IMR-90 (cell line): ENCODE results near the gene WASL. TPM values are rescaled to one million over a fixed set of nuclear protein-coding genes. Genes with fewer than 3 reads are reported as not detected.

Experiments
- ATAC-seq: fragments of 200-7000 bp; cut with Tn5 transposase; 2 replicates; pipeline ENCODE4 v1.9.1; 2020; ENCODE audit warnings: low read depth, mild to moderate bottlenecking, moderate library complexity
- BruUV-seq: library from RNA; stranded (reverse); fragments of 400-500 nt; replicated peaks from 2 replicates; lab custom pipeline; 2021; lab: Mats Ljungman, UMichigan
- CTCF ChIA-PET: fragments of 300-600 bp; formaldehyde crosslinking; extraction: SDS; loops from one replicate; lab custom pipeline; 2021; ENCODE audit warnings: antibody characterized with exemption; lab: Yijun Ruan, JAX
- POLR2A ChIA-PET: fragments of 300-600 bp; sonication (Branson Sonifier 250); formaldehyde crosslinking; loops from one replicate; lab custom pipeline; 2022; ENCODE audit warnings: antibody characterized with exemption; ENCODE audit not compliant: unreplicated experiment; lab: Charles Lee
- DNase-seq: peaks from one replicate; pipeline ENCODE4 v3.0.0; 2013
- H2AFZ ChIP-seq: replicated peaks from 2 replicates; pipeline ENCODE3; 2013; ENCODE audit warnings: low read length, mild to moderate bottlenecking; ENCODE audit not compliant: poor library complexity
- H2AK5ac ChIP-seq: 2 replicates; pipeline ENCODE4 v1.6.1; 2013; ENCODE audit warnings: low read depth, low read length, inconsistent platforms
- H2AK9ac ChIP-seq: replicated peaks from 2 replicates; pipeline ENCODE3; 2013; ENCODE audit warnings: mild to moderate bottlenecking, low read depth, low read length, moderate library complexity; ENCODE audit not compliant: poor library complexity
- H2BK120ac ChIP-seq: 2 replicates; pipeline ENCODE4 v1.6.1; 2013; ENCODE audit warnings: low read depth, low read length, inconsistent platforms
- H2BK15ac ChIP-seq: 3 replicates; pipeline ENCODE4 v1.6.1; 2013; ENCODE audit warnings: low read depth, low read length, inconsistent platforms
- H2BK20ac ChIP-seq: 2 replicates; pipeline ENCODE4 v1.6.1; 2013; ENCODE audit warnings: low read depth, mild to moderate bottlenecking, inconsistent platforms, low read length, moderate library complexity
- H2BK5ac ChIP-seq: 2 replicates; pipeline ENCODE4 v1.6.1; 2013; ENCODE audit warnings: mild to moderate bottlenecking, low read depth, low read length, inconsistent platforms; ENCODE audit not compliant: poor library complexity, severe bottlenecking
- H3K14ac ChIP-seq: replicated peaks from 2 replicates; pipeline ENCODE4 v1.6.1; 2013; ENCODE audit warnings: low read depth, low read length, inconsistent platforms
- H3K18ac ChIP-seq: 2 replicates; pipeline ENCODE4 v1.6.1; 2013; ENCODE audit warnings: low read depth, low read length, control low read depth
- H3K23ac ChIP-seq: 2 replicates; pipeline ENCODE4 v1.6.1; 2013; ENCODE audit warnings: low read depth, low read length, inconsistent platforms
- H3K27ac ChIP-seq: 2 replicates; pipeline ENCODE4 v1.5.1; 2013; ENCODE audit warnings: mild to moderate bottlenecking, control low read depth, low read length; ENCODE audit not compliant: insufficient read depth
- H3K27me3 ChIP-seq: 2 replicates; pipeline ENCODE4 v1.6.1; 2013; ENCODE audit warnings: low read length; ENCODE audit not compliant: control insufficient read depth, insufficient read depth
- H3K36me3 ChIP-seq: 2 replicates; pipeline ENCODE4 v1.6.1; 2013; ENCODE audit warnings: low read length, mixed read lengths; ENCODE audit not compliant: control insufficient read depth, insufficient read depth
- H3K4ac ChIP-seq: 2 replicates; pipeline ENCODE4 v1.6.1; 2013; ENCODE audit warnings: low read depth, low read length, inconsistent platforms
- H3K4me1 ChIP-seq: 2 replicates; pipeline ENCODE4 v1.6.1; 2013; ENCODE audit warnings: low read length, mixed read lengths; ENCODE audit not compliant: control insufficient read depth, insufficient read depth
- H3K4me2 ChIP-seq: 2 replicates; pipeline ENCODE4 v1.6.1; 2013; ENCODE audit warnings: low read depth, mild to moderate bottlenecking, control low read depth, low read length, moderate library complexity
- H3K4me3 ChIP-seq: 2 replicates; pipeline ENCODE4 v1.5.1; 2013; ENCODE audit warnings: low read depth, mild to moderate bottlenecking, control low read depth, low read length, moderate library complexity; ENCODE audit not compliant: insufficient read depth
- H3K56ac ChIP-seq: 2 replicates; pipeline ENCODE4 v1.6.1; 2013; ENCODE audit warnings: low read length, inconsistent platforms; ENCODE audit not compliant: insufficient read depth; ENCODE audit errors: extremely low read depth
- H3K79me1 ChIP-seq, 2 experiments: 2 replicates each; pipeline ENCODE4 v1.6.1; 2013; ENCODE audit warnings: low read length in 2 of 2, inconsistent platforms in 1 of 2, low read depth in 1 of 2
- H3K9ac ChIP-seq: 2 replicates; pipeline ENCODE4 v1.6.1; 2013; ENCODE audit warnings: low read depth, low read length, control low read depth
- H3K9me1 ChIP-seq: 2 replicates; pipeline ENCODE4 v1.6.1; 2013; ENCODE audit warnings: low read length, inconsistent platforms; ENCODE audit not compliant: insufficient read depth
- H3K9me3 ChIP-seq: 2 replicates; pipeline ENCODE4 v1.6.1; 2013; ENCODE audit warnings: low read length; ENCODE audit not compliant: control insufficient read depth, insufficient read depth
- H4K20me1 ChIP-seq: 2 replicates; pipeline ENCODE4 v1.6.1; 2013; ENCODE audit warnings: low read length, inconsistent platforms; ENCODE audit not compliant: insufficient read depth
- H4K5ac ChIP-seq: 2 replicates; pipeline ENCODE4 v1.6.1; 2013; ENCODE audit warnings: mild to moderate bottlenecking, low read depth, low read length, control low read depth
- H4K8ac ChIP-seq, 2 experiments: 2 replicates each; pipeline ENCODE4 v1.6.1; 2013; ENCODE audit warnings: low read depth in 2 of 2, low read length in 2 of 2, control low read depth in 1 of 2, inconsistent platforms in 1 of 2
- H4K91ac ChIP-seq: 2 replicates; pipeline ENCODE4 v1.6.1; 2013; ENCODE audit warnings: low read depth, low read length, inconsistent platforms; ENCODE audit not compliant: insufficient read depth
- CEBPB ChIP-seq: IDR thresholded peaks from 2 replicates; pipeline ENCODE4 v1.6.1; 2012; ENCODE audit warnings: low read depth, low read length, improper control_type of control experiment
- MAFK ChIP-seq: IDR thresholded peaks from 2 replicates; pipeline ENCODE4 v1.6.1; 2012; ENCODE audit warnings: low read depth, low read length, improper control_type of control experiment
- WGBS, 2 experiments: methylation state at CpG; one replicate each; pipeline versions ENCODE4 v1.1.5 to v1.1.7; 2013; ENCODE audit warnings: missing lambda C conversion rate in 2 of 2; ENCODE audit not compliant: insufficient read length in 1 of 2; ENCODE audit errors: extremely low coverage in 2 of 2; 5-methylcytosine and 5-hydroxymethylcytosine counted together
- dilution Hi-C: fragments of 300-500 bp; cut with HindIII; formaldehyde crosslinking; loops from one replicate; pipeline ENCODE4 v1.14.3; 2018; ENCODE audit warnings: low sequenced_read_pairs; ENCODE audit not compliant: unreplicated experiment
- in situ Hi-C: fragments of 300-500 bp; cut with MboI; formaldehyde crosslinking; loops from 3 replicates; pipeline ENCODE4 v1.14.3; 2019; ENCODE audit warnings: low sequenced_read_pairs, inconsistent platforms, mixed read lengths
- intact Hi-C: fragments of 100-400 bp; cut with micrococcal nuclease; formaldehyde crosslinking; loops from 2 replicates; pipeline ENCODE4 v1.10.0; 2022
- polyA plus RNA-seq, 3 experiments: library from polyadenylated mRNA; depleted of rRNA; stranded (reverse); fragments of >200 nt; gene quantifications; 2 replicates each; pipeline ENCODE4 v1.2.3, GENCODE V29; 2012; ENCODE audit warnings: low replicate concordance in 1 of 3
- total RNA-seq: library from RNA; depleted of rRNA; stranded (reverse); fragments of >200 nt; gene quantifications from 2 replicates; pipeline ENCODE4 v1.2.3, GENCODE V29; 2012

The WASL gene
- total and polyA plus RNA-seq, 2 of the 4 experiments (the other 2 are of a cell fraction): 2.3 to 7.9 TPM

DNA sequence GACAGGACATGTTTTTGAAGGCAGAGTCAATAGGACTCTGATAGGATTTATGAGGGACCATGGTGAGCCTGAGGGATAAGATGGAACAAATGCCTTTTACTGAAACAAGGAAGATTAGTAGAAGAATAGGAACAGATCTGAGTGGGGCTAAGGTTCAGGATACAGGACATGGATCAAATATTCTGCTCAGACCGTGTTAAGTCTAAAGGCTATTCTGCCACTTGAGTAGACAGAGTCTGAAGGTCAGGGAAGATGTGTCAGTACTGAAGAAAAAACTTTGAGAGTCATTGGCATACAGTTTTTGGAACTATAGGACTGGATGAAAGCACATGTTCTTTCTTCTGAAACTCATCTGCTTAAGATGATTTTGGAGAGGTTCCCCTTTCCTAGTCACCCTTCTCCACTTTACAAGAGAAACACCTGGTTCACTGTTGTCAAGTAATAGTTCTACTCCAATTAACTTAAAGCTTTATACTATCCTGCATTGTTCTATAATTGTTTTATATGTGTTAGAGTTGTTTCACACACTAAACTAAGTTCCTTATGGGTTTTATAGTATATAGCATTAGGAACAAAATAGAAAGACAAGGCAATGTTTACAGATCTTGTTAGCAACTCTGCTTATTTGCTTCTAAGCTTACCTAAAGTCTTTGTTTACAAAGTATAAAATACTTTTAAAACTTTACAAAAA is 43.4 kb downstream of the WASL start:
- in situ Hi-C loops (no loop called here), dilution Hi-C loops (no loop called here), intact Hi-C loops (no loop called here)
- Histone ChIP-seq H3K9ac (no peak overlapping the region), H3K27ac (no peak overlapping the region), H3K36me3 (peaks cover 16% of the 10 kb centered on the region), H3K4me2 (no peak overlapping the region), H4K20me1 (no peaks in the 10 kb centered on the region; the same call in 1 of the 2 replicates), H3K14ac (no peak overlapping the region), H3K56ac (no peak overlapping the region), H3K79me1 (peaks cover 9% of the 10 kb centered on the region in 2 experiments; a peak in 3 of 4 replicates), H3K18ac (no peak overlapping the region), H3K4me1 (no peaks in the 10 kb centered on the region), H2AK5ac (no peak overlapping the region), H3K27me3 (no peaks in the 10 kb centered on the region), H3K9me3 (no peaks in the 10 kb centered on the region), H2AK9ac (no peak overlapping the region), H2BK5ac (no peak overlapping the region), H3K4ac (no peak overlapping the region), H2BK20ac (no peak overlapping the region), H2BK120ac (no peak overlapping the region), H4K8ac (no peak overlapping the region), H3K23ac (peak overlapping the region; percentile 48; the same call in 1 of the 2 replicates), H4K5ac (no peak overlapping the region), H3K4me3 (no peak overlapping the region), H2AFZ (no peak overlapping the region), H3K9me1 (no peaks in the 10 kb centered on the region), H2BK15ac (no peak overlapping the region), H4K91ac (no peak overlapping the region)
- ChIA-PET CTCF (no interaction called here), POLR2A (no interaction called here)
- DNase-seq (no peak), ATAC-seq (no peak)
- WGBS, 2 experiments: no CpG with 5 or more reads among the region's 1 CpG
- no TSS peak for BruUV-seq
- TF ChIP-seq MAFK (no peak), CEBPB (no peak)
